GM08714 (cell line): ENCODE measurements around the gene IRGQ.

Experiments used
- H3K4me3 ChIP-seq: fragments of 200-500 bp; sonication (Bioruptor generic); 2 replicates; pipeline ENCODE4 v1.5.1; 2014; ENCODE audit warnings: mild to moderate bottlenecking, low read length, inconsistent platforms
- ZNF274 ChIP-seq: IDR thresholded peaks from 2 replicates; pipeline ENCODE4 v1.6.1; 2012; ENCODE audit warnings: mild to moderate bottlenecking, low read depth, low read length

The IRGQ gene

DNA sequence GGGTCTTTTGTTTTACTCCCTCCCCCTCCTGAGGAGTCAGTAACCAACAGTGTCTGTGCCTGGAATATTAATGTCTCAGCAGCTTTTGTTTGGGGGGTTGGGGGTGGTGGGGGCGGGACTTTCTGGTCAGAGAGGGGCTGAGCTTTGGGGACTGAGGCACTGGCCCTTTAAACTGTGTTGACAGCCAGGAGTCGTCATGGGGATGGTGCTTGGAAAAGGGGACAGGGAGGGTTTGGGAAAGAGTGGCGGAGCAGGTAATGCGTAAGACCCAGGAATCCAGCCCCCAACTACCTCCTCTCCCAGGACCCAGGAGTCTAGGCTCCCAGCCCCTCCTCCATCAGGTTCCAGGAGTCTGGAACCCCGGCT is 38.6 kb upstream of the IRGQ start:
- no peak overlapping the region for H3K4me3 ChIP-seq
- TF ChIP-seq ZNF274, result no peak

DNA sequence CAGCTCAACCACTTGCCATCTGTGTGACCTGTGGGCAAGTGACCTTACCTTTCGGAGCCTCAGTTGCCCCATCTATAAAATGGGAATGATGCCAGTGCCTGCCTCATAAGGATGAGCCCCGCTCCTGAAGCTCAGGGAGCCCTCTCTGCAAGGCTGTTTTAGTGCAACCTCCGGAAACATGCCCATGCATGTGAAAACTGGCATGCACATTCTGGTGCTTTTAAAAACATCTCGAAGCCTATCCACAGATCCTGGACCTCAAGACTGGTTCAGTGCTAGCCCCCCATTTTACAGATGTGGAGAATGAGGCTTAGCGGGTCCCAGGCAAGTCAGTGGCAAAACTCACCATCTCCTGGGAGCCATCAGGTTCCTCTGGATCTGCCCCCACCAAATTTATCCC is 38.1 kb upstream of the IRGQ start:
- H3K4me3 ChIP-seq, result no peak overlapping the region
- TF ChIP-seq ZNF274, result no peak

DNA sequence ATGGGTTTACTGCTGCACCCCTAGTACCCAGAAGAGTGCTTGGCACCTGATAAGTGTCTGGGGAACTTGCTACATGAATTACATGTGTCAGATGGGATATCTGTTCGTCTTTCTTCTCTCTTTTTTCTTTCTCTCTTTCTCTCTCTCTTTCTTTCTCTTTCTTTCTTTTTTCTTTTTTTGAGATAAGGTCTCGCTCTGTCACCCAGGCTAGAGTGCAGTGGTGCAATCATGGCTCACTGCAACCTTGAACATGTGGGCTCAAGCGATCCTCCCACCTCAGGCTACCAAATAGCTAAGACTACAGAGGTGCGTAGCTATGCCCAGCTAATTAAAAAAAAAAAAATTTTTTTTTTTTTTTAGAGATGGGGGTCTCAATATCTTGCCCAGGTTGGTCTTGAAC is 37.6 kb upstream of the IRGQ start:
- no peak overlapping the region for H3K4me3 ChIP-seq
- TF ChIP-seq ZNF274, result no peak

DNA sequence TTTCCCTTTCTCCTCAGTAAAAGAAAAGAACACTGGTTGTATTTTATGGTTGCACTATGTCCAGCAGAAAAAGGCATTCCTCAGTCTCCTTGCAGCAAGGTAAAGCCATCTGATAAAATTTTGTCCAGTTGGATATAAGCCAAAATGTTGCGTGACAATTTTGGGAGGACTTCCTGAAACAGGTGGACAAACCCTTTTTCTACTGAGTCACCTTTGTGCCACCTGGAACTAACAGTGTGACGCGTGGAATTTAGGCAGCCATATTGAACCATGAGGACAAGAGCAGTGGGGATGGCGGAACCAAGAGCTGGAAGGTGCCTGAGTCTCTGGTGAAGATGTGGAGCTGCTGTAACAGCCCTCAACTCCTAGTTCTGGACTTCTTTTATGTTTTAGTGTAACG is 35.6 kb upstream of the IRGQ start:
- TF ChIP-seq ZNF274, result no peak

DNA sequence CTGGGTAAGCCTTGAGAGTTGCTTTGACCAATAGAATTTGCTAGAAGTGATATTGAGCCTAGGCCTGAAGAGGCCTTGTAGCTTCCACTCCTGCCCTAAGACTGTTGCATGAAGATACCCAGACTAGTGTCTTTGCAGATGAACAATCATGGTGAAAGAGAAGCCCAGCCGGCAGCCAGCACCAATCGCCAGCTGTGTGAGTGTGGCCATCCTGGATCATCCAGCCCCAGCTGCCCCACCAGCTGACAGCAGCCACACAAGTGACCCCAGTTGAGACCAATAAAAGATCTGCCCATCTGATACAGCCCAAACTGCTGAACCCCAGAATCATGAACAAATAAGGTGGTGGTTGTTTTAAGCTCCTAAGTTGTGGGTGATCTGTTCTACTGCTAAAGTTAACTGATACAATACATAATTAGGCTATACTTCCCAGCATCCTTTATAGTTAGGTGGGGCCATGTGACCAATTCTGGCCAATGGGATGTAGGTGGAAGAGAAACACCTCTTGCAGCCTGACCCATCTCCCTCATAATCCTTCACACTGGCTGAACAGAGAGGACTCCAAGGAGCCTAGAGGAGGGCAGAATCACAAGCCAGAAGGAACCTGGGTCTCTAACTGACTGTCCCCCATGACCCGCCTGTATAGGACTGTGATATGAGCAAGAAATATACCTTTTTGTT is 32.9 kb upstream of the IRGQ start:
- no peak for TF ChIP-seq ZNF274
- H3K4me3 ChIP-seq, result no peak overlapping the region

More for the DNA sequence above, 35.6 kb upstream of the IRGQ start:
- no peak overlapping the region for H3K4me3 ChIP-seq

DNA sequence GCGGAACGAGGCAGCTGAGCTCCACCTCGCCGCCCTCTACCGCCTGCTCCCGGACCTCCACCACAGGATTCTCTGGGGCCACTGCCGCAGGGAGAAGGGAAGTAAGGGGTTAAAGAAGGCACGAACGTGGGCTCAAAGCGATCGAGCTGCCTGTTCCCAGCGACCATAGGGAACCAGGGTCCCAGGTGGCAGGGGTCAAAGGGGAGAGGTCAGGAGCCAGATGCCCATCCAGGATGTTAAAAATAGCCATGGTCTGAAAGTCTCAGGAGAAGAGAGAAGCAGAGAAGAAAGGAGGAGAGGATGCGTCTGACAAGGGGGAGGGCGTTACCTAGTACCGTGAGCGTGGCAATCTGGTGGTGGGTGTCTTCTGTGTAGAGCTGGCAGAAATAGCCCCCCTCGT is 30.9 kb upstream of the IRGQ start:
- no peak for TF ChIP-seq ZNF274
- H3K4me3 ChIP-seq, result no peak overlapping the region

DNA sequence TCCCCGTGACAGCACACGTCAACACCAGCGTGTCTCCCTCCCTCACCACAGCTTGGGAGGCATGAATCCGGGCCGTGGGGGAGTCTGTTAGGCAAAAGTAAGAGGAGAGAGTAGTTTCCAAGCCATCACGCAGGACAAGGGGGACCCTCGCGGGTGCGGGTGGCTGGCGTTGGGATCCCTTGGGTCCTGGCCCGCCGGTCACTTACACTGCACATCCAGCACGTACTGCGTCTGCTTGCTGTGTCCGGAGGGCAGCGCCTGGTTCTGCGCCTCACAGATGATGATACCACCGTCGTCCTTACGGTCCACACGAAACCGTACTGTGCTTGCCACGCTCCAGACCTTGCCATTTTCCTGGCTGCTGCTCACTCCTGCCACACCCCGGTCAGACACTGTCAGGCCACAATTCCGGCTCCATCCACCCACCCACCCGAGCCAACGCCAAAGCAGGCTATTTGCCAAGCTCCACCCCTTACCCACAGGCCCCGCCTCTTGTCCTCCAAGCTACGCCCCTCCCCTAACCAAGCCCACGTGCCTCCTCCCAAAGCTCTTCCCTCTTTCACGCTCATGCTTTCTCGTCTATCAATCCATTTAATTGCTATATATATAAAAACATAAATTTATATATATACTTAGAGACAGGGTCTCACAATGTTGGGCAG is 30.1 kb upstream of the IRGQ start:
- no peak for TF ChIP-seq ZNF274
- H3K4me3 ChIP-seq, result no peak overlapping the region

DNA sequence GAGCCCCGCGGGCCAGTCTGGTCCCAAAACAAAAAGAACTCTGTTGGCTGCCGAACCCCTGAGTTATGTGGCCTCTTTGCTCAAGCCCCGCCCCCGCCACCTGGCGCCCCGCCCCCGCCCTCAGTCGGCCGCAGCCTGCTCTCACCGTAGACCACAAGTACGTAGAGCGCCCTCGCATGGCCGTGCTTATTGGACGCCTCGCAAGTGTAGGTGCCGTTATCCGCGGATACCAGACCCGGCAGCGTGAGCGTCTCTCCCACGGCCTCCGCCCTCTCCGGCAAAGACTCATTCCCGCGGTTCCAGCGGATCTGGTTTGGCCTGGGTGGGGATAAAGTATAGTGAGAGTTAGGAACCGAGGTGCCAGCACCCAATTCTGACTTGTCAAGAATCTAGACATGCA is 29.0 kb upstream of the IRGQ start:
- TF ChIP-seq ZNF274, result no peak
- H3K4me3 ChIP-seq, result no peak overlapping the region

DNA sequence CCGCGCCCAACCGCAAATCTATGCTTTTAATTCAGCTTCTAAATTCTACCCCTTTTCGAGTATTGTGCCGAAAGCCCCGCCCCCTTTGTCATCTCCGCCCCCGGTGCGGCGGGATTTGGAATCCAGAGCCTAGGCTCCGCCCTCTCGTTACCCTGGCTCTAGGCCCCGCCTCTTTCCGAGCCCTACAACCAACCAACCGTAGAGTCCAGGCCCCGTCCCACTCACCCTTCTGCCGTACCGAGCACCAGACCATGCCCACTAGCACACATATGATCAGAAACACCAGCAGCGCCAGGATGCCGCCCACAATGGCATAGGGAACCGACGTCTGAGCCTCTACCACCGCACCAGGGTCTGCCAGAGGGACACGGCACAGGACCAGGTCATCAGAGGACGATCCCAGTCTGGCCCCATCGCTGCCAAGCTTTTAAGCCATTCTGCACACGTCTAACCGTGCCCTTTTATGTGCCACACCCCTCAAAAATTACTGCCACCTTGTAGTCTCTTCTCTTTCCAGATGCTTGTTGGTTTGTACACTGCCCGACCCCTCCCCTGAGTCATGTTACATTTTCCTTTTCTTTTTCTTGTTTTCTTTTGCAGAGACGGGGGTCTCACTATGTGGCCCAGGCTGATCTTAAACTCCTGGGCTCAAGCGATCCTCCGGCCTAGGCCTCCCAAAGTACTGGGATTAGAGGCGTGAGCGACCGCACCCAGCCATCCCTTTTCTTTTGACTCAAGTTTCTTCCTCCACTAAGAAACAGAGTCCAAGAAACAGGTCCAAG is 28.1 kb upstream of the IRGQ start:
- H3K4me3 ChIP-seq, result no peak overlapping the region
- TF ChIP-seq ZNF274, result no peak

DNA sequence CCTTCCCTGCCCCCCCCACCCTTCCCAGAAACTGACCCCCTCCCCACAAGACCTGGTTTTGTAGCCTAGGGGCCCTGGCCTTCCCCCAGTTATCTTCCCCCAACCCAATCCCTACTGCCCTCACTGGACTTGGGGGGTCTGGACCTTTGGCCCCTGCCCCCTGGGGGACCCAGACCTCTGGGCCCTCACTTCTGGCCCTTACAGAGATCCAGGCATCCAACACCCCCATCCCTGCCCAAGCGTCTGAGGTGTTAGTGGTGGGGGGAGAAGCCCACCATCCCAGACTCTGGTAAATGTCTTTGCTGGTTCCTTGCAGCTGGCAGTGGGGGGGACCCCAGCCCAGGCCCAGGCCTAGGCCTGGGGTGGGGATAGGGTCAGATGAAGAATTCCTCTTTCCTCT is 27.0 kb upstream of the IRGQ start:
- H3K4me3 ChIP-seq, result no peak overlapping the region
- TF ChIP-seq ZNF274, result no peak

DNA sequence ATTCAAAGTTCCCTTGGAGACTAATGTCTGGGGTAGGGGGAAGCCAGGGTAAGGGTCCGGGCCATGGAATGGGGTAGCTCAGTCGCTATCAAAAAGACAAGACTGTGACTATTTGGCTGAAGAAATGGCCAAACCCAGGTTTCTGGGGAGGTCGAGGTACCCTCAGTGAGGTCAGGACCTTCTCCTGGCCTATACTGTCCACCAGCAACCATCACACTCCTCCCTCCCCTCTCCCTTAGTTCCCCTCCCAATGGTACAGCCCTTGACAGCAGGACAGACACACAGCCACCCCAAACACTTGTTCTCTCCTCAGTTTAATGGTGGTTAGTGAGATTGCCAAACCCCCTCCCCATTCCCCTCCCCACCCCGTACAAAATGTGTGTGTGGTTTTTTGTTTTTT is 26.1 kb upstream of the IRGQ start:
- H3K4me3 ChIP-seq, result no peak overlapping the region
- TF ChIP-seq ZNF274, result no peak

DNA sequence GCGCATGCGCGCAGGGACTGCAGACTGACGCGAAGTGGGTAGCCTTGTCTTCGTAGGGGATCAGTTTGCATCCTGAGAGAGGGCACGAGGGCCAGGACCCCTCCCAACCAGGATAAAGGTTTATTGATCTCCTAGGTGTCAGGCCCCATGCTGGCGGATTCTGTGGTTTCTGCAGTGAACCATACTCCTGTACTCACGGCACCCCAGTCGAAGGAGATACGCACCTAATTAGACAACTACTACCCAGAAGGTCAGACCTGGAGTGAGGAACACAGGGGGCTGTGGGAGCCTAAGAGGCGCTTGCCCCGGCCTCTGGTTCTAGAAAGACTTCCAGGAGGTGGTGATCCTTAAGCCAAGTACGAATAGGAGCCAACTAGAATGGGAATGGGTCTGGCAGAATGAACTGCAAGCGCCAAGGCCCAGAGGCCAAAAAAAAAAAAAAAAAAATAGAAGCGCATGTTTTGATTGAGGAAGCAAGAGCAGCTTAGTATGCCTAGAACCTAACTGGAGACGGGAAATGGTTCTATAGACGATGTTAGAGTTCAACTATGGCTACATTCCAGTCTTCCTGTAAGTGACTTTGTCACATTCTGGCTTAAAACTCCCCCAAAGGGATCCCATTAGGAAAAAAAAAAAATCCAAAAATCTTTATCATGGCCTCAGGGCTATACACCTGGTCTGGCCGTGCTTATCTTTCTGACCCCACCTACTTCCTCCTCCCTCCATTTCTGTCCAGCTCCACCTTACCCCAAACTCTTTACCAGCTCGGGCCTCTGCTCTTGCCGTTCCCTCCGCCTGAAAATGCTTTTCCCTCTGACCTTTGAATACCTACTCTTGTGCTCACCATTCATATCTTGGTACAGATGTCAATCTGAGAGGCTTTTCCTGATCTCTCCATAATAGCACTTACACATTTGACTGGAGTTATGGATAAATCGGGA is 24.4 kb upstream of the IRGQ start:
- TF ChIP-seq ZNF274, result no peak
- peak overlapping the region; percentile 97 for H3K4me3 ChIP-seq

DNA sequence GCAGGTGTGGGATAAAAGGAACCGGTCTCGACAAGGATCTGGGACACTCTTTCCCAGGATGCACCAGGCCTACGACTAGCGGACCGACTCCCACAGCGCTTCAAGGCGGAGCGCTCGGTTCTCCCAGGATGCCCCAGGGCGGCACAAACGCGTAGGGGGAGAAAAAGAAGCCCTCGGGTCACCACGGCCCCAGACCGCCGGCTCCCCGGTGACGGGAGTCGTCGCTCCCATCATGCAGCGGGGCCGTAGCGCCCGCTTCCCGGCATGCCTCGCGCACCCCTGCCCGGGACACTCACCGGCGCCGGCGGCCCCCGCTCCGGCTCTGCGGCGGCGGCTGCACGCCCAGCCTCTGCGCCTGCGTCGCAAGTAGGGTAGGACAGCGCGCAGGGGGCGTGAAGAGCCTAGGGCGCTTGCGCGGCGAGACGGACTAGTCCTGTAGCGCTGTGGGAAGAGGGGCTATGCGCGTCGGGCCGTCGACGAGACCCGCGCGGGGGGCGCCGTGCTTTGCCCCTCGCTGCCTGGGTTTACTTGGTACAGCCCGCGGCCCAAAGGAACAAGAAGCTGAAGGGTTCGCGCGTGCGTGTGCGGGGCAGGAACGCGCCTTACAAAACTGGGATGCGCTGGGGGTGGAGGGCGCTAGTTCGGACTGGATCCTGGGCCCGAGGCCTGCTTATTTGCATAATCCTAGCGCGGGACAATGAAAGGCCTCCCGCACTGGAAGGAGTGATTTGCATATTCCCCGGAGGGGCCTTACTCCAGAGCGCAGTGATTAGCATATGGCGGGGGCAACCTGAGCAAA is 23.5 kb upstream of the IRGQ start, which contains the start of gene ZNF428:
Gene ZNF428 (minus strand): TSS at position 368 of the 799 bp plus-strand sequence. CDS start 5,325 bp downstream, outside the sequence.
- TF ChIP-seq ZNF274, result no peak
- H3K4me3 ChIP-seq, result peak within 1 kb of the TSS; percentile 97
